Measurements from ENCODE around the gene ZNF618. TPM values are rescaled to one million over a fixed set of nuclear protein-coding genes. Genes with fewer than 3 reads are reported as not detected.

Gene ZNF618
- total RNA-seq, 1 experiment from 2014 or later: 22.0 TPM

DNA sequence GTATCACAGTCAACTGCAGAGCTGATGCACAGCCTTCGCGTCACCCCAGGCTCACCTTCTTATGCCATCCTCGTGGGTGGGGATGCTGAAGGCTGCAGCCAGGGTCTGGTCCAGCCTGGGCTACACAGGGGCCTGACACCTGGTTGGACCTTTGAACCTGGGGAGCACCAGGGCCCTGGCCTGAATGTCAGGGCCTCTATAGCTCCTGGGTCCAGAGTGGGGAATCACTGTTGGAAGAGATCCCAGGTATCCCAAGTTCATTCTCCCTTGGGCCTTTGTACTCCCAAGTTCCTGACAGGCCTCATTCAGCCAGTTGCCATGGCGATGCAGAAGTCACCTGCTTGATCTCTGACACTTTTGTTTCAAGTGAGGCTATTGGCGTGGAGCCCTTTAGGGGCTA is 43.8 kb downstream of the ZNF618 start (continued):
- TF ChIP-seq ZNF281 (CRISPR knock-in tag; IDR thresholded peaks at IDR 0.05) (no peak), FOXP1 (CRISPR knock-in tag; IDR thresholded peaks at IDR 0.05; ENCODE audit: borderline replicate concordance) (no peak), CTCF (IDR thresholded peaks at IDR 0.05) (no peak), ZNF232 (CRISPR knock-in tag; IDR thresholded peaks at IDR 0.05) (no peak), TP53 (CRISPR knock-in tag; IDR thresholded peaks at IDR 0.05) (no peak), ATF6 (CRISPR knock-in tag; IDR thresholded peaks at IDR 0.05) (no peak), TCF7 (CRISPR knock-in tag; IDR thresholded peaks at IDR 0.05; ENCODE audit: low read depth) (no peak)
- TF ChIP-seq, protein P1, sequence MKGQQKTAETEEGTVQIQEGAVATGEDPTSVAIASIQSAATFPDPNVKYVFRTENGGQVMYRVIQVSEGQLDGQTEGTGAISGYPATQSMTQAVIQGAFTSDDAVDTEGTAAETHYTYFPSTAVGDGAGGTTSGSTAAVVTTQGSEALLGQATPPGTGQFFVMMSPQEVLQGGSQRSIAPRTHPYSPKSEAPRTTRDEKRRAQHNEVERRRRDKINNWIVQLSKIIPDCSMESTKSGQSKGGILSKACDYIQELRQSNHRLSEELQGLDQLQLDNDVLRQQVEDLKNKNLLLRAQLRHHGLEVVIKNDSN (CRISPR knock-in tag; IDR thresholded peaks at IDR 0.05): no peak

GRCh38 chr9:113920872-113921271 is 44.8 kb downstream of the ZNF618 start:
- H3K27me3 Mint-ChIP-seq (ENCODE audit: low read depth): no peaks in the 10 kb centered on the region; the same call in 1 of the 2 replicates
- H3K27ac Mint-ChIP-seq: no peak overlapping the region
- POLR2A ChIA-PET: no interaction called here
- H3K9me3 Mint-ChIP-seq: peaks cover 20% of the 10 kb centered on the region
- CTCF ChIA-PET: no interaction called here
- ATAC-seq: no peak
- no peak overlapping the region for H3K4me3 Mint-ChIP-seq
- H3K4me1 Mint-ChIP-seq: no peaks in the 10 kb centered on the region
- no peak for DNase-seq (ENCODE audit: low spot score)
- H3K36me3 Mint-ChIP-seq: peaks cover 17% of the 10 kb centered on the region
- TF ChIP-seq E2F4 (CRISPR knock-in tag; IDR thresholded peaks at IDR 0.05; ENCODE audit: borderline replicate concordance, low read depth) (no peak), ELF4 (CRISPR knock-in tag; IDR thresholded peaks at IDR 0.05; ENCODE audit: low read depth) (no peak), NR1H2 (CRISPR knock-in tag; IDR thresholded peaks at IDR 0.05) (no peak), SP1 (CRISPR knock-in tag; conservative IDR thresholded peaks at IDR 0.05) (no peak), NFYB (CRISPR knock-in tag; conservative IDR thresholded peaks at IDR 0.05; ENCODE audit: low read depth) (no peak), SMAD4 (CRISPR knock-in tag; IDR thresholded peaks at IDR 0.05) (no peak), FOXP4 (CRISPR knock-in tag; IDR thresholded peaks at IDR 0.05) (no peak), ZNF138 (CRISPR knock-in tag; conservative IDR thresholded peaks at IDR 0.05) (no peak)
- TF ChIP-seq, protein P2, sequence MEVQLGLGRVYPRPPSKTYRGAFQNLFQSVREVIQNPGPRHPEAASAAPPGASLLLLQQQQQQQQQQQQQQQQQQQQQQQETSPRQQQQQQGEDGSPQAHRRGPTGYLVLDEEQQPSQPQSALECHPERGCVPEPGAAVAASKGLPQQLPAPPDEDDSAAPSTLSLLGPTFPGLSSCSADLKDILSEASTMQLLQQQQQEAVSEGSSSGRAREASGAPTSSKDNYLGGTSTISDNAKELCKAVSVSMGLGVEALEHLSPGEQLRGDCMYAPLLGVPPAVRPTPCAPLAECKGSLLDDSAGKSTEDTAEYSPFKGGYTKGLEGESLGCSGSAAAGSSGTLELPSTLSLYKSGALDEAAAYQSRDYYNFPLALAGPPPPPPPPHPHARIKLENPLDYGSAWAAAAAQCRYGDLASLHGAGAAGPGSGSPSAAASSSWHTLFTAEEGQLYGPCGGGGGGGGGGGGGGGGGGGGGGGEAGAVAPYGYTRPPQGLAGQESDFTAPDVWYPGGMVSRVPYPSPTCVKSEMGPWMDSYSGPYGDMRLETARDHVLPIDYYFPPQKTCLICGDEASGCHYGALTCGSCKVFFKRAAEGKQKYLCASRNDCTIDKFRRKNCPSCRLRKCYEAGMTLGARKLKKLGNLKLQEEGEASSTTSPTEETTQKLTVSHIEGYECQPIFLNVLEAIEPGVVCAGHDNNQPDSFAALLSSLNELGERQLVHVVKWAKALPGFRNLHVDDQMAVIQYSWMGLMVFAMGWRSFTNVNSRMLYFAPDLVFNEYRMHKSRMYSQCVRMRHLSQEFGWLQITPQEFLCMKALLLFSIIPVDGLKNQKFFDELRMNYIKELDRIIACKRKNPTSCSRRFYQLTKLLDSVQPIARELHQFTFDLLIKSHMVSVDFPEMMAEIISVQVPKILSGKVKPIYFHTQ (CRISPR knock-in tag; IDR thresholded peaks at IDR 0.05): no peak
- TF ChIP-seq, protein P3, sequence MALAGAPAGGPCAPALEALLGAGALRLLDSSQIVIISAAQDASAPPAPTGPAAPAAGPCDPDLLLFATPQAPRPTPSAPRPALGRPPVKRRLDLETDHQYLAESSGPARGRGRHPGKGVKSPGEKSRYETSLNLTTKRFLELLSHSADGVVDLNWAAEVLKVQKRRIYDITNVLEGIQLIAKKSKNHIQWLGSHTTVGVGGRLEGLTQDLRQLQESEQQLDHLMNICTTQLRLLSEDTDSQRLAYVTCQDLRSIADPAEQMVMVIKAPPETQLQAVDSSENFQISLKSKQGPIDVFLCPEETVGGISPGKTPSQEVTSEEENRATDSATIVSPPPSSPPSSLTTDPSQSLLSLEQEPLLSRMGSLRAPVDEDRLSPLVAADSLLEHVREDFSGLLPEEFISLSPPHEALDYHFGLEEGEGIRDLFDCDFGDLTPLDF (CRISPR knock-in tag; IDR thresholded peaks at IDR 0.05): no peak
- TF ChIP-seq, protein P4, sequence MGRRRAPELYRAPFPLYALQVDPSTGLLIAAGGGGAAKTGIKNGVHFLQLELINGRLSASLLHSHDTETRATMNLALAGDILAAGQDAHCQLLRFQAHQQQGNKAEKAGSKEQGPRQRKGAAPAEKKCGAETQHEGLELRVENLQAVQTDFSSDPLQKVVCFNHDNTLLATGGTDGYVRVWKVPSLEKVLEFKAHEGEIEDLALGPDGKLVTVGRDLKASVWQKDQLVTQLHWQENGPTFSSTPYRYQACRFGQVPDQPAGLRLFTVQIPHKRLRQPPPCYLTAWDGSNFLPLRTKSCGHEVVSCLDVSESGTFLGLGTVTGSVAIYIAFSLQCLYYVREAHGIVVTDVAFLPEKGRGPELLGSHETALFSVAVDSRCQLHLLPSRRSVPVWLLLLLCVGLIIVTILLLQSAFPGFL (CRISPR knock-in tag; IDR thresholded peaks at IDR 0.05; ENCODE audit: borderline replicate concordance): no peak
